WTC11 (cell line): ENCODE measurements around the gene SMYD3. TPM values are rescaled to one million over a fixed set of nuclear protein-coding genes. Genes with fewer than 3 reads are reported as not detected.

ENCODE experiments used
- ATAC-seq: fragments of 200-7000 bp; cut with Tn5 transposase; 2 replicates; pipeline ENCODE4 v1.10.0; 2021; ENCODE audit warnings: mild to moderate bottlenecking, moderate library complexity
- CTCF ChIA-PET: fragments of 300-600 bp; sonication (Branson Sonifier 250); formaldehyde crosslinking; loops from one replicate; lab custom pipeline; 2021; ENCODE audit warnings: antibody characterized with exemption; lab: Charles Lee
- POLR2A ChIA-PET: fragments of 350-600 bp; sonication (Branson Sonifier 250); formaldehyde crosslinking; loops from one replicate; lab custom pipeline; 2021; ENCODE audit warnings: antibody characterized with exemption; lab: Charles Lee
- DNase-seq: peaks from one replicate; pipeline ENCODE4 v3.0.0; 2021; ENCODE audit warnings: low spot score
- H3K27ac Mint-ChIP-seq: 2 replicates; pipeline ENCODE4 v1.8.0; 2021; ENCODE audit warnings: mixed read lengths
- H3K27me3 Mint-ChIP-seq: 2 replicates; pipeline ENCODE4 v1.8.0; 2021; ENCODE audit warnings: low read depth, mild to moderate bottlenecking, moderate library complexity, mixed read lengths
- H3K36me3 Mint-ChIP-seq: 2 replicates; pipeline ENCODE4 v1.8.0; 2021; ENCODE audit warnings: mixed read lengths
- H3K4me1 Mint-ChIP-seq: 2 replicates; pipeline ENCODE4 v1.8.0; 2022; ENCODE audit warnings: mixed read lengths
- H3K4me3 Mint-ChIP-seq: 2 replicates; pipeline ENCODE4 v1.8.0; 2021; ENCODE audit warnings: mild to moderate bottlenecking, moderate library complexity, mixed read lengths
- H3K9me3 Mint-ChIP-seq: 2 replicates; pipeline ENCODE4 v1.8.0; 2021; ENCODE audit warnings: mixed read lengths
- EMX1 ChIP-seq: fragments of 250-450 bp; sonication (Bioruptor Pico); IDR thresholded peaks from 2 replicates; pipeline ENCODE4 v1.8.0; 2021; ENCODE audit warnings: mild to moderate bottlenecking
- ESRRA ChIP-seq: sonication (generic); formaldehyde crosslinking; IDR thresholded peaks from 2 replicates; pipeline ENCODE4 v1.8.1; 2022; ENCODE audit warnings: mild to moderate bottlenecking, missing genetic modification reagents, borderline replicate concordance
- HMGA2 ChIP-seq: fragments of 250-450 bp; sonication (Bioruptor Pico); IDR thresholded peaks from 2 replicates; pipeline ENCODE4 v1.4.0; 2021; ENCODE audit warnings: mild to moderate bottlenecking, moderate library complexity
- IRF1 ChIP-seq: sonication (generic); formaldehyde crosslinking; IDR thresholded peaks from 2 replicates; pipeline ENCODE4 v1.8.0; 2023; ENCODE audit warnings: missing genetic modification reagents
- IRF2 ChIP-seq: sonication (generic); formaldehyde crosslinking; IDR thresholded peaks from 2 replicates; pipeline ENCODE4 v1.8.0; 2022; ENCODE audit warnings: low read depth, missing genetic modification reagents, borderline replicate concordance
- MAX ChIP-seq: sonication (generic); formaldehyde crosslinking; IDR thresholded peaks from 2 replicates; pipeline ENCODE4 v1.8.0; 2022; ENCODE audit warnings: mild to moderate bottlenecking, missing genetic modification reagents
- NR1H2 ChIP-seq: sonication (generic); formaldehyde crosslinking; IDR thresholded peaks from 2 replicates; pipeline ENCODE4 v1.9.0; 2021; ENCODE audit warnings: mild to moderate bottlenecking, moderate library complexity, missing genetic modification reagents
- STAT6 ChIP-seq: sonication (generic); formaldehyde crosslinking; conservative IDR thresholded peaks from 2 replicates; pipeline ENCODE4 v1.8.1; 2023; ENCODE audit warnings: mild to moderate bottlenecking, low read depth, missing genetic modification reagents, moderate library complexity
- TEAD4 ChIP-seq: sonication (generic); formaldehyde crosslinking; IDR thresholded peaks from 2 replicates; pipeline ENCODE4 v1.8.0; 2022; ENCODE audit warnings: mild to moderate bottlenecking, missing genetic modification reagents
- ZMAT4 ChIP-seq: fragments of 250-450 bp; sonication (Bioruptor Pico); IDR thresholded peaks from 2 replicates; pipeline ENCODE4 v1.9.0; 2021; ENCODE audit warnings: mild to moderate bottlenecking
- ZNF138 ChIP-seq: sonication (generic); formaldehyde crosslinking; conservative IDR thresholded peaks from 2 replicates; pipeline ENCODE4 v1.8.1; 2022; ENCODE audit warnings: mild to moderate bottlenecking, moderate library complexity, missing genetic modification reagents
- total RNA-seq: library from RNA; stranded (reverse); gene quantifications from 3 replicates; pipeline ENCODE4 v1.2.3, GENCODE V29; 2021

The SMYD3 gene
- total RNA-seq, 1 experiment from 2014 or later, result 21.4 TPM

GRCh38 chr1:246301553-246302250 is 205.4 kb downstream of the SMYD3 start (continued):
- no peak for TF ChIP-seq STAT6 (CRISPR knock-in tag)

GRCh38 chr1:246300626-246301549 is 206.2 kb downstream of the SMYD3 start:
- Mint-ChIP-seq H3K27me3 (no peaks in the 10 kb centered on the region), H3K4me1 (peaks cover 9% of the 10 kb centered on the region), H3K9me3 (no peaks in the 10 kb centered on the region), H3K4me3 (no peak overlapping the region), H3K36me3 (no peaks in the 10 kb centered on the region), H3K27ac (no peak overlapping the region)
- DNase-seq (no peak), ATAC-seq (no peak)
- CTCF ChIA-PET, result no interaction called here
- POLR2A ChIA-PET, result no interaction called here
- TF ChIP-seq IRF2 (CRISPR knock-in tag) (no peak), HMGA2 (CRISPR knock-in tag) (no peak), TEAD4 (no peak)

- no peak overlapping the region for H3K4me3 Mint-ChIP-seq
- H3K9me3 Mint-ChIP-seq, result no peaks in the 10 kb centered on the region
- DNase-seq (no peak), ATAC-seq (no peak)
- ChIA-PET CTCF (no interaction called here), POLR2A (no interaction called here)
- peaks cover 20% of the 10 kb centered on the region for H3K4me1 Mint-ChIP-seq
- no peak for TF ChIP-seq NR1H2 (CRISPR knock-in tag)
- no peak for TF ChIP-seq IRF1 (CRISPR knock-in tag)
- no peaks in the 10 kb centered on the region for H3K27me3 Mint-ChIP-seq
- H3K36me3 Mint-ChIP-seq, result no peaks in the 10 kb centered on the region
- H3K27ac Mint-ChIP-seq, result no peak overlapping the region
Measured at GRCh38 chr1:246297279-246298265, 209.5 kb downstream of the SMYD3 start.

GRCh38 chr1:246295968-246296367 is 211.1 kb downstream of the SMYD3 start:
- ATAC-seq, result no peak
- H3K4me1 Mint-ChIP-seq, result peaks cover 24% of the 10 kb centered on the region
- peak overlapping the region; percentile 28; the same call in 1 of the 2 replicates for H3K27ac Mint-ChIP-seq
- TF ChIP-seq MAX, result no peak
- no peak for TF ChIP-seq ZNF138 (CRISPR knock-in tag)
- no peak for TF ChIP-seq EMX1 (CRISPR knock-in tag)
- no peak for TF ChIP-seq ESRRA (CRISPR knock-in tag)
- no peak for TF ChIP-seq ZMAT4 (CRISPR knock-in tag)
- no peak overlapping the region for H3K4me3 Mint-ChIP-seq
- no peaks in the 10 kb centered on the region for H3K36me3 Mint-ChIP-seq
- no peaks in the 10 kb centered on the region for H3K9me3 Mint-ChIP-seq
- no peaks in the 10 kb centered on the region for H3K27me3 Mint-ChIP-seq
- POLR2A ChIA-PET, result no interaction called here
- CTCF ChIA-PET, result no interaction called here
- no peak for DNase-seq
